ENCODE results near the gene MAGEA9. TPM values are rescaled to one million over a fixed set of nuclear protein-coding genes. Genes with fewer than 3 reads are reported as not detected.

Gene MAGEA9
- total RNA-seq, 4 donors from 2014 or later = not detected

DNA sequence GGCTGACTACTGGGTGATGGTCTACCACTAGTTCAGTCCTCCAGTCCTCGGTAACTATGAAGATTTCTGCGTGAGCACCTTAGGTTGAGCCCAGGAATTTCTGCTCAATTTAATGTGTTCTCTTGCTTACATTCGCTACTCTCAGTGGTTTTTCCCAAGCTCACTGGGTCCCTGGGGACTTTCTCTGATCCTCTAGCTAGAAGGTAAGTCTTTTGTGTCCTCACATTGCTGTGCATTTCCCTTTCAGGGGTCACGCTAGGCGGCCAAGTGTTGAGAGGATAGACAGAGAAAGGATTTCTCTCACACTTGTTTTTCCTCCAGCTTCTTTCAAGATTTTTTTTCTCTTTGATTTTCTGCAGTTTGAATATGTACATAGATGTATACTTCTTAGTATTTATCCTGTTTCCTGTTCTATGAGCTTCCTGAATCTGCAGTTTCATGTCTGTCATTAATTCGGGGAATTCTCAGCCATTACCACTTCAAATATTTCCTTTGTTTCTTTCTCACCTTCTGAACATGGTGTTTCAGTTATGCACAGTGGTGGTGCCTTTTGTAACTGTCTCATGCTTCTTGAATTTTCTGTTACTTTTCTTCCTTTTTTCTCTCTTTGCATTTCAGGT is 17.5 kb downstream of the MAGEA9 start:
- TF ChIP-seq POLR2A (IDR thresholded peaks at IDR 0.05) (no peak), EP300 (IDR thresholded peaks at IDR 0.05) (no peak)
- TF ChIP-seq, protein P1, sequence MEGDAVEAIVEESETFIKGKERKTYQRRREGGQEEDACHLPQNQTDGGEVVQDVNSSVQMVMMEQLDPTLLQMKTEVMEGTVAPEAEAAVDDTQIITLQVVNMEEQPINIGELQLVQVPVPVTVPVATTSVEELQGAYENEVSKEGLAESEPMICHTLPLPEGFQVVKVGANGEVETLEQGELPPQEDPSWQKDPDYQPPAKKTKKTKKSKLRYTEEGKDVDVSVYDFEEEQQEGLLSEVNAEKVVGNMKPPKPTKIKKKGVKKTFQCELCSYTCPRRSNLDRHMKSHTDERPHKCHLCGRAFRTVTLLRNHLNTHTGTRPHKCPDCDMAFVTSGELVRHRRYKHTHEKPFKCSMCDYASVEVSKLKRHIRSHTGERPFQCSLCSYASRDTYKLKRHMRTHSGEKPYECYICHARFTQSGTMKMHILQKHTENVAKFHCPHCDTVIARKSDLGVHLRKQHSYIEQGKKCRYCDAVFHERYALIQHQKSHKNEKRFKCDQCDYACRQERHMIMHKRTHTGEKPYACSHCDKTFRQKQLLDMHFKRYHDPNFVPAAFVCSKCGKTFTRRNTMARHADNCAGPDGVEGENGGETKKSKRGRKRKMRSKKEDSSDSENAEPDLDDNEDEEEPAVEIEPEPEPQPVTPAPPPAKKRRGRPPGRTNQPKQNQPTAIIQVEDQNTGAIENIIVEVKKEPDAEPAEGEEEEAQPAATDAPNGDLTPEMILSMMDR (IDR thresholded peaks at IDR 0.05) = no peak
- Histone ChIP-seq H3K4me3 (no peak overlapping the region), H3K36me3 (no peaks in the 10 kb centered on the region), H3K27me3 (no peaks in the 10 kb centered on the region), H3K27ac (no peak overlapping the region), H3K9me3 (no peaks in the 10 kb centered on the region), H3K4me1 (no peaks in the 10 kb centered on the region)
- no peak for DNase-seq (ENCODE audit: low spot score in 2 of 2)
- WGBS, 2 donors = 77 to 83% methylated on average over 6 of the region's 6 CpGs

DNA sequence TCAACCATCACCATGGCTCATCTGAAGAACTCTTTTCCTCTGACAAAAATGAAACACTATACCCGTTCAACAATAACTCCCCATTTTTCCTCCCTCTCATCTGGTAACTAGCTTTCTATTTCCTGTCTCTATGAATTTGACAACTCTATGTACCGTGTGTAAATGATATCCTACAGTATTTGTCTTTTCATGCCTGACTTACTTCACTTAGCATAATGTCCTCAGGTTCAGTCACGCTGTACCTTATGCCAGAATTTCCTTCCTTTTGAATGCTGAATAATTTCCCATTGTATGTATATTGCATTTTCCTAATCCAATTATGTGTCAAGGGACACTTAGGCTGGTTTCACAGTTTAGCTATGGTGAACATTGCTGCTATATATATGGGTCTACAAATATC is 18.2 kb downstream of the MAGEA9 start:
- DNase-seq (ENCODE audit: low spot score in 2 of 2) = no peak
- H3K9me3 ChIP-seq = no peaks in the 10 kb centered on the region
- no peaks in the 10 kb centered on the region for H3K27me3 ChIP-seq
- H3K36me3 ChIP-seq = no peaks in the 10 kb centered on the region
- TF ChIP-seq POLR2A (IDR thresholded peaks at IDR 0.05) (no peak), EP300 (IDR thresholded peaks at IDR 0.05) (no peak)
- TF ChIP-seq, protein P1 (IDR thresholded peaks at IDR 0.05) = no peak
- no peak overlapping the region for H3K27ac ChIP-seq
- 68 to 71% methylated on average over 3 of the region's 3 CpGs for WGBS, 2 donors
- H3K4me1 ChIP-seq = no peaks in the 10 kb centered on the region
- H3K4me3 ChIP-seq = no peak overlapping the region

DNA sequence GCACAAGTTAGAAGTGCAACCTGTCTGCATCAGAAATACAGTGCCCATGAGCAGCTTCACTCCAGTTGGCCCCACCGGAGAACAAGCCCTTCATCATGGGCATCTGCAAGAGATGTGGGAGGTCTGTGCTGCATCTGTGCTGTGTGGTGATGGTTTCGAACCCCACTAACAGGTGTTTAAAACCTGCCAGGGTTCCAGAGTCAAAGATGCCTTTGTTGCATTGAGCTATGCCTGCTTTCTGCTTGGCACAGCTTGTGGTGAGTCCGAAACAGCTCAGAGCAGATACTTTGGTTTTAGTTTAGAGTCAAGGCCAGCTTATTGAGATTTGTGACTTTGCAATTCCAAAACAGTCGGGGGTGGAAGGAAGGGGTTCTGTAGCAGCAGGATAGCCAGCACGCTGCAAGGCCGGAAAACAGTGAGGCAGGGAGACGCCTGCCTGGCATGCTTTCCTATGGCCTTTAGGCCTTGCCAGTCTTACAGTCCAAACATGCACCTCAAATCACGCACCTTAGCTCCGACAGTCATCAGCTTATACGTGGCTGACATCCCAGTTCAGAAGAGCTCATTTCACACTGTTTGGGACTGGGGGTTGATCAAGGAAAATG is 21.8 kb downstream of the MAGEA9 start:
- Histone ChIP-seq H3K36me3 (no peaks in the 10 kb centered on the region), H3K4me1 (no peaks in the 10 kb centered on the region), H3K4me3 (no peak overlapping the region), H3K27ac (no peak overlapping the region), H3K9me3 (no peaks in the 10 kb centered on the region), H3K27me3 (no peaks in the 10 kb centered on the region)
- TF ChIP-seq, protein P1 (IDR thresholded peaks at IDR 0.05) = no peak
- no peak for TF ChIP-seq POLR2A (IDR thresholded peaks at IDR 0.05)
- no peak for TF ChIP-seq EP300 (IDR thresholded peaks at IDR 0.05)
- no peak for DNase-seq (ENCODE audit: low spot score in 2 of 2)
- 76% methylated on average over 10 of the region's 10 CpGs; no CpG with 5 or more reads in 1 of the 2 donors for WGBS, 2 donors

DNA sequence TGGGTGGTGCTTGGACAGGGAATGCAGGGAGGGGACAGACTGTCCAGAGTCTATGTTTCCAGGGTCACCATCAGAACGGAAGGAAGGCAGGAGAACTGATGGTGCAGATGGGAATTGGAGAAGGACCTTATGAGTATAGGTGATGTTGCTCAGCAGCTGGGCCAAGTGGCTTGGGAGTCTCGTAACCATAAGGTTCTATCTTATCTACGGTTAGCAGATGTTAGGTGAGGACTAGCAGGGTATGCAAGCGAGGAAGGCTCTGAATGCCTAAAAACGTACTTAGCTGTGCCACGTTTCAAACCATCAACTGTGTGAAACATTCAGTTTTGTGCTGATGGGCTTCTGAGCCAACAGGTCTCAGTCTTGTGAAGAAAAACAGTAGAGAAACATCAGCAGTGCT is 22.4 kb downstream of the MAGEA9 start:
- Histone ChIP-seq H3K27ac (no peak overlapping the region), H3K4me3 (no peak overlapping the region), H3K9me3 (no peaks in the 10 kb centered on the region), H3K4me1 (no peaks in the 10 kb centered on the region), H3K27me3 (no peaks in the 10 kb centered on the region), H3K36me3 (no peaks in the 10 kb centered on the region)
- TF ChIP-seq POLR2A (IDR thresholded peaks at IDR 0.05) (no peak), EP300 (IDR thresholded peaks at IDR 0.05) (no peak)
- TF ChIP-seq, protein P1 (IDR thresholded peaks at IDR 0.05) = no peak
- no peak for DNase-seq (ENCODE audit: low spot score in 2 of 2)
- WGBS, 2 donors = 82 to 85% methylated on average over 6 of the region's 6 CpGs

DNA sequence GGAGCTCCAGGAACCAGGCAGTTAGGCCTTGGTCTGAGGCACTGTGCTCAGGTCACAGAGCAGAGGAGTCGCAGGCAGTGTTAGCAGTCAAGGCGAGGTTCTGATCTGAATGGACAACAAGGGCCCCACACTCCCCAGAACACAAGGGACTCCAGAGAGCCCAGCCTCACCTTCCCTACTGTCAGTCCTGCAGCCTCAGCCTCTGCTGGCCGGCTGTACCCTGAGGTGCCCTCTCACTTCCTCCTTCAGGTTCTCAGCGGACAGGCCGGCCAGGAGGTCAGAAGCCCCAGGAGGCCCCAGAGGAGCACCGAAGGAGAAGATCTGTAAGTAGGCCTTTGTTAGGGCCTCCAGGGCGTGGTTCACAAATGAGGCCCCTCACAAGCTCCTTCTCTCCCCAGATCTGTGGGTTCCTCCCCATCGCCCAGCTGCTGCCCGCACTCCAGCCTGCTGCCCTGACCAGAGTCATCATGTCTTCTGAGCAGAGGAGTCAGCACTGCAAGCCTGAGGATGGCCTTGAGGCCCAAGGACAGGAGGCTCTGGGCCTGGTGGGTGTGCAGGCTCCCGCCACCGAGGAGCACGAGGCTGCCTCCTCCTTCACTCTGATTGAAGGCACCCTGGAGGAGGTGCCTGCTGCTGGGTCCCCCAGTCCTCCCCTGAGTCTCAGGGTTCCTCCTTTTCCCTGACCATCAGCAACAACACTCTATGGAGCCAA is 26.2 kb downstream of the MAGEA9 start:
- H3K9me3 ChIP-seq = no peaks in the 10 kb centered on the region
- no peaks in the 10 kb centered on the region for H3K27me3 ChIP-seq
- TF ChIP-seq POLR2A (IDR thresholded peaks at IDR 0.05) = no peak
- TF ChIP-seq, protein P1 (IDR thresholded peaks at IDR 0.05) = no peak
- TF ChIP-seq EP300 (IDR thresholded peaks at IDR 0.05) = no peak
- no peak overlapping the region for H3K27ac ChIP-seq
- no peak for DNase-seq (ENCODE audit: low spot score in 2 of 2)
- H3K36me3 ChIP-seq = no peaks in the 10 kb centered on the region
- no peak overlapping the region for H3K4me3 ChIP-seq
- whole genome bisulfite sequencing, 2 donors = 82 to 95% methylated on average over 4 to 9 of the region's 12 CpGs
- no peaks in the 10 kb centered on the region for H3K4me1 ChIP-seq

Data from tibial nerve (tissue), 4 donors.